H1 (cell line): ENCODE measurements around the gene SYPL1. TPM values are rescaled to one million over a fixed set of nuclear protein-coding genes. Genes with fewer than 3 reads are reported as not detected.

Experiments used
- CTCF ChIA-PET: fragments of 300-600 bp; sonication (Branson Sonifier 250); formaldehyde crosslinking; loops from one replicate; lab custom pipeline; 2021; ENCODE audit not compliant: partially characterized antibody; lab: Charles Lee
- POLR2A ChIA-PET: fragments of 300-600 bp; sonication (Branson Sonifier 250); formaldehyde crosslinking; loops from one replicate; lab custom pipeline; 2021; ENCODE audit warnings: inconsistent platforms; ENCODE audit not compliant: partially characterized antibody; lab: Charles Lee
- DNase-seq, 2 experiments: peaks; one replicate each; pipeline versions ENCODE4 v3.0.0 to v3.0.0-alpha.2; 2010 to 2022; ENCODE audit warnings: low spot score in 2 of 2, low read depth in 1 of 2, mixed read lengths in 1 of 2
- FAIRE-seq: peaks from 2 replicates; lab custom pipeline; 2011; peaks lifted over from hg19 to GRCh38; lab: Jason Lieb, UNC
- H2AFZ ChIP-seq: 2 replicates; pipeline ENCODE4 v1.8.1; 2012; ENCODE audit warnings: low read length, inconsistent platforms
- H2AK5ac ChIP-seq: 2 replicates; pipeline ENCODE4 v1.6.1; 2013; ENCODE audit warnings: low read depth, low read length
- H2BK120ac ChIP-seq: replicated peaks from 2 replicates; pipeline ENCODE3; 2013; ENCODE audit warnings: low read depth, low read length, inconsistent platforms
- H2BK12ac ChIP-seq: 2 replicates; pipeline ENCODE4 v1.6.1; 2013; ENCODE audit warnings: low read depth, low read length
- H2BK15ac ChIP-seq: 2 replicates; pipeline ENCODE4 v1.6.1; 2013; ENCODE audit warnings: low read length
- H2BK20ac ChIP-seq: 2 replicates; pipeline ENCODE4 v1.6.1; 2013; ENCODE audit warnings: low read length
- H2BK5ac ChIP-seq: 2 replicates; pipeline ENCODE4 v1.6.1; 2013; ENCODE audit warnings: low read depth, low read length
- H3K14ac ChIP-seq: 2 replicates; pipeline ENCODE4 v1.6.1; 2013; ENCODE audit warnings: inconsistent platforms; ENCODE audit not compliant: insufficient read length
- H3K18ac ChIP-seq: 2 replicates; pipeline ENCODE4 v1.6.1; 2013; ENCODE audit warnings: low read length; ENCODE audit errors: extremely low read depth
- H3K23ac ChIP-seq: 2 replicates; pipeline ENCODE4 v1.6.1; 2013; ENCODE audit warnings: inconsistent platforms; ENCODE audit not compliant: insufficient read length
- H3K23me2 ChIP-seq: 2 replicates; pipeline ENCODE4 v1.6.1; 2013; ENCODE audit warnings: low read depth, low read length
- H3K27ac ChIP-seq: 2 replicates; pipeline ENCODE4 v1.6.1; 2011; ENCODE audit warnings: low read depth, low read length, inconsistent platforms
- H3K27me3 ChIP-seq, 4 experiments: replicated peaks in 1 of 4; 1 replicate in 1 of 4; 2 replicates in 3 of 4; pipeline versions ENCODE4 v1.6.1 to v1.8.1; 2011 to 2013; ENCODE audit warnings: low read length in 3 of 4, mild to moderate bottlenecking in 3 of 4, inconsistent platforms in 2 of 4, mixed read lengths in 2 of 4, moderate library complexity in 1 of 4; ENCODE audit not compliant: control insufficient read depth in 3 of 4, insufficient read depth in 3 of 4; ENCODE audit errors: extremely low read depth in 1 of 4
- H3K36me3 ChIP-seq, 4 experiments: 2 replicates each; pipeline versions ENCODE4 v1.6.1 to v1.8.1; 2011 to 2013; ENCODE audit warnings: mild to moderate bottlenecking in 4 of 4, low read length in 3 of 4, moderate library complexity in 2 of 4, control low read depth in 1 of 4, inconsistent platforms in 1 of 4; ENCODE audit not compliant: insufficient read depth in 4 of 4, control insufficient read depth in 2 of 4
- H3K4ac ChIP-seq: replicated peaks from 2 replicates; pipeline ENCODE3; 2013; ENCODE audit warnings: low read length, low read depth, mixed read lengths, inconsistent platforms; ENCODE audit not compliant: insufficient read length
- H3K4me1 ChIP-seq, 4 experiments: replicated peaks in 1 of 4; 1 replicate in 1 of 4; 2 replicates in 3 of 4; pipeline versions ENCODE4 v1.6.1 to v1.8.1; 2011 to 2013; ENCODE audit warnings: low read length in 3 of 4, inconsistent platforms in 2 of 4, mixed read lengths in 1 of 4; ENCODE audit not compliant: insufficient read depth in 4 of 4, control insufficient read depth in 3 of 4
- H3K4me2 ChIP-seq, 2 experiments: 2 replicates each; pipeline versions ENCODE4 v1.6.1 to v1.8.1; 2011 to 2013; ENCODE audit warnings: low read depth in 2 of 2, low read length in 2 of 2, control low read depth in 1 of 2, inconsistent platforms in 1 of 2, mild to moderate bottlenecking in 1 of 2; ENCODE audit not compliant: insufficient read depth in 1 of 2
- H3K4me3 ChIP-seq, 4 experiments: fragments of 200-600, 300-600 bp in 1 of 4; sonication (generic), shearing (Covaris generic), sonication (Bioruptor Twin) in 1 of 4; 2 replicates each; pipeline versions ENCODE4 v1.5.1 to v1.8.1; 2011 to 2016; ENCODE audit warnings: low read length in 4 of 4, low read depth in 3 of 4, control low read depth in 2 of 4, inconsistent platforms in 2 of 4, mild to moderate bottlenecking in 2 of 4, mixed read lengths in 1 of 4, moderate library complexity in 1 of 4; ENCODE audit not compliant: insufficient read depth in 2 of 4; ENCODE audit errors: extremely low read depth in 1 of 4
- H3K56ac ChIP-seq: replicated peaks from 2 replicates; pipeline ENCODE3; 2013; ENCODE audit warnings: low read depth, mild to moderate bottlenecking, mixed read lengths, low read length, inconsistent platforms; ENCODE audit not compliant: insufficient read length
- H3K79me1 ChIP-seq: 2 replicates; pipeline ENCODE4 v1.6.1; 2013; ENCODE audit warnings: low read depth, low read length, control low read depth
- H3K79me2 ChIP-seq, 2 experiments: 2 replicates each; pipeline versions ENCODE4 v1.6.1 to v1.8.1; 2012 to 2013; ENCODE audit warnings: low read length in 2 of 2, mild to moderate bottlenecking in 2 of 2, inconsistent platforms in 1 of 2; ENCODE audit not compliant: insufficient read depth in 2 of 2, control insufficient read depth in 1 of 2
- H3K9ac ChIP-seq, 4 experiments: replicated peaks in 1 of 4; 1 replicate in 1 of 4; 2 replicates in 3 of 4; pipeline versions ENCODE4 v1.6.1 to v1.8.1; 2011 to 2013; ENCODE audit warnings: low read depth in 3 of 4, low read length in 3 of 4, control low read depth in 2 of 4, mild to moderate bottlenecking in 2 of 4, moderate library complexity in 2 of 4, inconsistent platforms in 1 of 4; ENCODE audit errors: extremely low read depth in 1 of 4
- H3K9me3 ChIP-seq, 2 experiments: 2 replicates each; pipeline versions ENCODE4 v1.6.1 to v1.8.1; 2012 to 2013; ENCODE audit warnings: mild to moderate bottlenecking in 2 of 2, moderate library complexity in 2 of 2, control low read depth in 1 of 2, inconsistent platforms in 1 of 2, low read depth in 1 of 2, low read length in 1 of 2, mixed read lengths in 1 of 2; ENCODE audit not compliant: insufficient read depth in 2 of 2
- H4K20me1 ChIP-seq, 2 experiments: replicated peaks in 1 of 2; 2 replicates each; pipeline versions ENCODE3 to v1.8.1; 2011 to 2013; ENCODE audit warnings: inconsistent platforms in 2 of 2, low read length in 2 of 2, mild to moderate bottlenecking in 1 of 2; ENCODE audit not compliant: insufficient read depth in 2 of 2, control insufficient read depth in 1 of 2
- H4K5ac ChIP-seq: 2 replicates; pipeline ENCODE4 v1.6.1; 2013; ENCODE audit warnings: low read length, low read depth, mixed read lengths, inconsistent platforms; ENCODE audit not compliant: insufficient read length
- H4K8ac ChIP-seq: 2 replicates; pipeline ENCODE4 v1.8.0; 2013; ENCODE audit warnings: mild to moderate bottlenecking, moderate library complexity, low read length, inconsistent platforms; ENCODE audit not compliant: insufficient read depth; ENCODE audit errors: extremely low read depth
- H4K91ac ChIP-seq: replicated peaks from 2 replicates; pipeline ENCODE3; 2013; ENCODE audit warnings: low read length, mixed read lengths, inconsistent platforms; ENCODE audit not compliant: insufficient read length
- BACH1 ChIP-seq: IDR thresholded peaks from 2 replicates; pipeline ENCODE4 v1.6.1; 2012; ENCODE audit warnings: low read length, improper control_type of control experiment
- CEBPB ChIP-seq: IDR thresholded peaks from 2 replicates; pipeline ENCODE4 v1.6.1; 2012; ENCODE audit warnings: low read depth, low read length
- CTCF ChIP-seq, 3 experiments: IDR thresholded peaks; 1 replicate in 2 of 3; 2 replicates in 1 of 3; pipeline versions ENCODE4 v1.5.1 to v1.6.1; 2011; ENCODE audit warnings: low read length in 3 of 3, mild to moderate bottlenecking in 3 of 3, inconsistent platforms in 2 of 3, low read depth in 1 of 3, moderate library complexity in 1 of 3; ENCODE audit not compliant: insufficient read depth in 1 of 3; ENCODE audit errors: control extremely low read depth in 1 of 3
- GTF2F1 ChIP-seq: IDR thresholded peaks from 2 replicates; pipeline ENCODE4 v1.6.1; 2012; ENCODE audit warnings: low read depth, low read length, improper control_type of control experiment, borderline replicate concordance
- KDM5A ChIP-seq: fragments of 200-600 bp; IDR thresholded peaks from 2 replicates; pipeline ENCODE4 v1.7.1; 2012; ENCODE audit warnings: mild to moderate bottlenecking, low read length, inconsistent platforms, mixed read lengths
- RAD21 ChIP-seq, 2 experiments: IDR thresholded peaks in 1 of 2; conservative IDR thresholded peaks in 1 of 2; 2 replicates each; pipeline ENCODE4 v1.6.1; 2011; ENCODE audit warnings: low read depth in 2 of 2, low read length in 2 of 2, improper control_type of control experiment in 1 of 2, inconsistent platforms in 1 of 2, mild to moderate bottlenecking in 1 of 2, moderate library complexity in 1 of 2
- SP4 ChIP-seq: IDR thresholded peaks from 2 replicates; pipeline ENCODE4 v1.6.1; 2012; ENCODE audit warnings: low read length, inconsistent platforms
- WGBS, 2 experiments: shearing (Covaris generic) in 1 of 2; methylation state at CpG; one replicate each; pipeline versions ENCODE4 v1.1.6 to v1.1.7; 2013 to 2015; ENCODE audit warnings: low lambda C conversion rate in 2 of 2, mixed read lengths in 2 of 2, inconsistent platforms in 1 of 2, low coverage in 1 of 2, missing lambda C conversion rate in 1 of 2; ENCODE audit not compliant: insufficient replicate concordance in 2 of 2, insufficient coverage in 1 of 2, insufficient read length in 1 of 2; ENCODE audit errors: extremely low coverage in 1 of 2, missing lambda C conversion rate in 1 of 2; 5-methylcytosine and 5-hydroxymethylcytosine counted together
- polyA plus RNA-seq, 7 experiments: library from polyadenylated mRNA; depleted of rRNA in 3 of 7; stranded (reverse) in 5 of 7; unstranded in 2 of 7; fragments of >200 nt in 5 of 7; fragments of 200-250 nt in 2 of 7; gene quantifications; 1 replicate in 5 of 7; 2 replicates in 1 of 7; 4 replicates in 1 of 7; pipeline versions ENCODE4 v1.2.1 to v1.2.3, GENCODE V29; 2011 to 2013; ENCODE audit warnings: missing spikeins in 2 of 7, mixed read lengths in 2 of 7
- total RNA-seq: library from RNA; stranded (reverse); fragmentation: NEBNext Ultra II Directional; extraction: Animal tissue kit (Norgen Biotek cat#: 25700); gene quantifications from 2 replicates; pipeline ENCODE4 v1.2.1, GENCODE V29; 2021
- TF ChIP-seq, protein P1 (sequence below): IDR thresholded peaks from 2 replicates; pipeline ENCODE4 v1.6.1; 2011; ENCODE audit warnings: low read depth, mild to moderate bottlenecking, low read length; ENCODE audit not compliant: insufficient read depth

SYPL1 gene
- total and polyA plus RNA-seq, 2 of the 8 experiments (the other 6 are each of a cell fraction or from before 2014, with no cell fraction given): 44.9 to 57.7 TPM

DNA sequence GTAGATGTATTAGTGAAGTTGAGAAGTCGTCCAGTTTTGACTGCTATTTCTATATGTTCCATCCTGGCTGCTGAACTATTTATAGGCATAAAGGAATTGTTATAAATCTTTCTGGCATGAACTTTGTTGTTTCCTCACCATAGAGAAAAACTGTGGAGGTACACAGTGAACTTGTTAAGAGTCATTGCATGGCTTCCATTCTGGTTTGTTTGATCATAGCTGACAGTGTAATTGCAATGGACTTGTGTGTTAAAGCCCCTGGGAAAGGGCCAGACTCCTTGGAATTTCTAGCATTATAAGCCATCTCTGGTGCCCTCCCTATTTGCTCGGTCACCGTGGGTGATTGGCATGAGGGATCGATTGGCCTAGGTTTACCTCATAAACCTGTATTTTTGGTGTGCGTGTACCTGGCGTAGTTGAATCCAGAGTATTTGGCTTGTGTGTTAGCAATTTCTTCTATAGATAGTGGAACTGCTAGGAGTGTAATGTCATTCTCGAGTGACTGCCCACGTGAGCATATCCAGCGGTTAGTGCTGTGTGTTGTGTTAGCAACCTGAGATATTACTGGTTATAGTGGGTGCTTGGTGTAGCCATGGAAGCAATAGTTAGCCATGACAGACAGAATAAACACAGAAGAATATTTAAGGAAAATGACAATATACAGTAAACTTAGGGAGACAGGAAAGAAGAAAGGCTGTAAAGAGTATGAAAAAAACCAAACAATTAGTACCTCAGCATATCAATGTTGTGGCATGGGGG lies 5.9 kb upstream of the SYPL1 start:
- no peaks in the 10 kb centered on the region for H3K27me3 ChIP-seq
- 87 to 100% methylated on average over 1 to 9 of the region's 9 CpGs for WGBS, 2 experiments
- no peak overlapping the region for H3K9ac ChIP-seq
- no peak overlapping the region for H2BK15ac ChIP-seq
- H4K20me1 ChIP-seq: no peaks in the 10 kb centered on the region
- no peak overlapping the region for H2AK5ac ChIP-seq
- ChIA-PET CTCF (no interaction called here), POLR2A (no interaction called here)
- H2BK5ac ChIP-seq: no peak overlapping the region
- H3K27ac ChIP-seq: no peak overlapping the region
- no peak overlapping the region for H3K23ac ChIP-seq
- no peak overlapping the region for H3K4me3 ChIP-seq
- FAIRE-seq (no peak), DNase-seq (no peak)
- H4K5ac ChIP-seq: no peak overlapping the region
- H3K14ac ChIP-seq: no peak overlapping the region
- no peaks in the 10 kb centered on the region for H3K9me3 ChIP-seq
- H2BK12ac ChIP-seq: no peak overlapping the region
- H4K8ac ChIP-seq: no peak overlapping the region
- no peaks in the 10 kb centered on the region for H3K79me2 ChIP-seq
- no peaks in the 10 kb centered on the region for H3K36me3 ChIP-seq
- H2BK120ac ChIP-seq: no peak overlapping the region
- H3K56ac ChIP-seq: no peak overlapping the region
- no peak overlapping the region for H2BK20ac ChIP-seq
- no peak overlapping the region for H3K18ac ChIP-seq
- H3K23me2 ChIP-seq: no peaks in the 10 kb centered on the region; the same call in 1 of the 2 replicates
- H3K4ac ChIP-seq: no peak overlapping the region
- no peak overlapping the region for H4K91ac ChIP-seq
- H3K79me1 ChIP-seq: no peaks in the 10 kb centered on the region
- no peak overlapping the region for H3K4me2 ChIP-seq
- peaks cover 0 to 10% (median 1%) of the 10 kb centered on the region in 4 experiments; a peak in 3 of 7 replicates for H3K4me1 ChIP-seq
- H2AFZ ChIP-seq: no peak overlapping the region
- TF ChIP-seq GTF2F1 (no peak), RAD21 (IDR thresholded peaks at IDR 0.05 in 1 of 2, conservative IDR thresholded peaks at IDR 0.05 in 1 of 2; ENCODE audit: low read depth in 2 of 2, low read length in 2 of 2) (no peak), CEBPB (no peak), KDM5A (no peak), SP4 (no peak), CTCF (IDR thresholded peaks at IDR 0.05; ENCODE audit: control extremely low read depth in 1 of 3, insufficient read depth in 1 of 3, low read depth in 1 of 3, low read length in 3 of 3) (no peak), BACH1 (no peak)
- TF ChIP-seq, protein P1, sequence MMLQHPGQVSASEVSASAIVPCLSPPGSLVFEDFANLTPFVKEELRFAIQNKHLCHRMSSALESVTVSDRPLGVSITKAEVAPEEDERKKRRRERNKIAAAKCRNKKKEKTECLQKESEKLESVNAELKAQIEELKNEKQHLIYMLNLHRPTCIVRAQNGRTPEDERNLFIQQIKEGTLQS: no peak
